Coronary artery (tissue), 2 donors: ENCODE measurements around the gene TMOD4.
"Not testable (repeated sequence)": the region's sequence is repeated elsewhere in the genome, so short reads cannot be mapped to it uniquely, and the experiment has no call there.

ENCODE experiments used
- DNase-seq: peaks from one replicate; pipeline ENCODE4 v3.0.0-alpha.2; 2017; ENCODE audit warnings: low spot score
- H3K27ac ChIP-seq, 2 donors: fragments of 200-600 bp; sonication (generic); one replicate each; pipeline ENCODE4 v1.5.1; 2016 to 2019
- H3K4me3 ChIP-seq: fragments of 200-600 bp; sonication (generic); 2 replicates; pipeline ENCODE4 v1.5.1; 2016; ENCODE audit warnings: mild to moderate bottlenecking, moderate library complexity
- CTCF ChIP-seq: fragments of 200-600 bp; sonication (generic); IDR thresholded peaks from one replicate; pipeline ENCODE4 v1.5.1; 2019; ENCODE audit warnings: antibody characterized with exemption

Gene TMOD4

DNA sequence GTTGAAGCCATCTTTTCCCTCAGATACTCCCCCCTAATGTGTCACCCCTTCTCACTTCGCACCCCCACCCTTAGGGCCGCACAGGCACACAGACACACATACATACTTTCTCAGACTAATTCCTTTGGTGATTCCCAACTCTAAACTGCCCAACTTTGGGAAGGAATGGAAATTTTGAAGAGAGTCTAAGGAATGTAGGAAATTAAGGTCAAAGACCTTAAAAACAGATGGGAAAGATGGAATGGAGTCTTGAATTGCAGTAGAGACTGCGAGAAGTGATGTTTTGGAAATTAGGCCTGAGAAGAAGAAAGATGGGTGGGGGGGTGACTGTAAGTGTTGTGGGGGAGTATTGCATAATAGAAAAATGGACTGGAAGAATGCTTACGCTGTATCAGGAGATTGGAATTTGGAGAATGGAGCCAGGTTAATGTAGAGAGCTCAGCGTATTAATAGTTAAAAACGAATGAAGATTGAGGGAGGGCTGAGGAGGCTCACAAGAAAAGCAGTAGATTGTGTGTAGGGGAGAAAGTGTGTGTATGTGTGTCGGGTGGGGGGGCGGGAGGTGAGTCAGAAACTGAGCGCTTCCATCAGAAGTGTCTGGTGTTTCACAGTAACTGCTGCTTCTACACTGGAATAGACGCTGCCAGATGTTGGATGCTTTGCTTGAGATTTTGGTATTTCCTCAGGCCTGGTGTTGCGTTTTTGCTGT is 24.2 kb upstream of the TMOD4 start:
- no peak for TF ChIP-seq CTCF
- DNase-seq: no peak
- Histone ChIP-seq H3K27ac (peak overlapping the region; percentile 93 to 95), H3K4me3 (peak overlapping the region; percentile 93)

DNA sequence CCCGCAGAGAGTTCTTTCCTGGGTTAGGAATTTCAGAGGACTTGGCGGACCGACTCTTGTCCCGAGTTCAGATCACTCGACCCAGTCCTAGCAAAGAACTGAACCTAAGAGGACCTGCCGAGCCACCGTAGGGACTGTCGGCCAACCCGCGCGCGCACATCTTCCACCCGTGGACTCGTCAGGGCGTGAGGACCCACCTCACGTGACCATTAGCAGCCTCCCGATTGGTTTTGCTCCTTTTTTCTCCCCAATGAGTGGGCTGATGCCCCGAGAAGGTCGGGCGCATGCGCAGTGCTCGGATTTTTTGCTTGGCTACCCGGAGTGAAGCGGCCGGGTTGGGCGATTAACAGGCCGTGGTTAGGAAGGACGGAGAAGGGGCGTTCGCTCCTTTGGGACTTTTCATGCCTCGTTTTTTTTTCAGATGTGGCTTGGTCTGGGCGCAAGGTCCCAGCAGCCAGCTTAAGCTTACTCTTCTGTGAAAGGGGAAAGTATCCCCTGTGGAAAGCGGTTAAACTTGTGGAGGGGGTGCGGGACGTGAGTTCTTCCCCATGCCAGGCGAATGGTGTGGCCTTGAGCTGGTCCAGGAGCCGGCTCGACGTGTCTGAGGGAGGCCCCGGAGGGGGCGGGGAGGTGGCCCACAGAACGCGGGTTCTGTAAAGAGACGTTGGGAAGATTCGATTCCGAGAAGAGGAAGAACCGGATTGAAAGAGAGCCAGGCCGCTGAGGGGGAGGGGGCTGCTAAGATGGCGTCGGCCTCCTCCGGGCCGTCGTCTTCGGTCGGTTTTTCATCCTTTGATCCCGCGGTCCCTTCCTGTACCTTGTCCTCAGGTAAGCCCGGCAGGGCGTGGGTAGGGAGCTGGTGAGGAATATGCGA is 22.7 kb upstream of the TMOD4 start, which contains the start of gene PIP5K1A:
TSS of gene PIP5K1A (plus strand) at position 299 of the 874 bp plus-strand sequence. CDS start at position 744, 445 bp downstream.
- TF ChIP-seq CTCF: no peak
- Histone ChIP-seq H3K27ac (peak within 1 kb of the TSS; percentile 93 to 95), H3K4me3 (peak within 1 kb of the TSS; percentile 93)
- DNase-seq: peak; percentile 99

- no peak for DNase-seq
- H3K27ac ChIP-seq: peak overlapping the region; percentile 93 to 95
- TF ChIP-seq CTCF: no peak
- H3K4me3 ChIP-seq: peak overlapping the region; percentile 93
Observed at GRCh38 chr1:151197863-151198253, 22.1 kb upstream of the TMOD4 start.

GRCh38 chr1:151196292-151196800 is 20.6 kb upstream of the TMOD4 start:
- no peak overlapping the region for H3K4me3 ChIP-seq
- peak overlapping the region in 1 of 2 donors; percentile 40 for H3K27ac ChIP-seq
- TF ChIP-seq CTCF: no peak
- no peak for DNase-seq

DNA sequence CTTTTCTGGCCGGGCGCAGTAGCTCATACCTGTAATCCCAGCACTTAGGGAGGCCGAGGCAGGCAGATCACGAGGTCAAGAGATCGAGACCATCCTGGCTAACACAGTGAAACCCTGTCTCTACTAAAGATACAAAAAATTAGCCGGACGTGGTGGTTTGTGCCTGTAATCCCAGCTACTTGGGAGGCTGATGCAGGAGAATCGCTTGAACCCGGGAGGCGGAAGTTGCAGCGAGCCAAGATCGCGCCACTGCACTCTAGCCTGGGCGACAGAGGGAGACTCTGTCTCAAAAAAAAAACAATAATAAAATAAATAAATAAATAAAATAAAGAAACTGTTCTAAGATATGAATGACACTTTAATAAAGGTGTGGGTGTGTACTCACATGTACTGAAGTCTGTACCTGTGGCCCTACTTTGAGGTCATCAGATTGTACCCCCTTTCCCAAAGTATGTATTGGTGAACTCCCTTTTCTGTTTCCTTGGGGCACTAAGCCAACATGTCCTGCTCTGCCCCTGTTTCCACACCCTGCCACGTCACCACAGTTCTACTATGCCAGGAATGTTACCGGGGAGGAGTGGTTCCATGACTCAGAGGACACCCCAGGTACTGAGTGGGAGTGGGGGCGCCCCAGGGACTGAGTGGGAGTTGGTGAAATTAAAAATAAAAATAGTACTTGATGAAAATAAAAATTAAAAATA is 19.3 kb upstream of the TMOD4 start:
- H3K27ac ChIP-seq, H3K4me3 ChIP-seq, DNase-seq: not testable (repeated sequence)

DNA sequence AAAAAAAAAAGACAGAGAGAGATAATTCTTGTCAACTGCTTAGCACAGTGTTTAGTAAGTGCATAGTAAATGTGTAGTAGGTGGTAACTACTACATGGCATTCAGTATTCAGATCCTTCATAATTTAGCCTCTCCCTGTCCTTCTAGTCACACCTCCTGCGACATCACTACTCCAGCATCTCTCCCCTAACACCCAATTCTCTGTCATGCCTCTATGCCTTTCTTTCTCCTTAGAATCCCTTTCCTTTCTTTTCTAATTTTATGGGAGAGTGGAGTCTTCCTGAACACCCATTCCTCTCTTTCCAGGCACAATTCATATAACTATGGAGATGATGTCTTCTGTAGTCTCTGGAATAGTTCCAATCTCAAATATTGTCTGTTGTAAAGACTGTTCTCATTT is 18.1 kb upstream of the TMOD4 start:
- Histone ChIP-seq H3K27ac (no peak overlapping the region), H3K4me3 (no peak overlapping the region)
- no peak for TF ChIP-seq CTCF
- no peak for DNase-seq

GRCh38 chr1:151193304-151193703 is 17.5 kb upstream of the TMOD4 start:
- no peak for TF ChIP-seq CTCF
- DNase-seq: no peak
- Histone ChIP-seq H3K4me3 (no peak overlapping the region), H3K27ac (no peak overlapping the region)
